PC-3 (cell line): ENCODE data around the gene ADGRV1.

Experiments
- EZH2 ChIP-seq: fragments of 300-600 bp; sonication (generic); IDR thresholded peaks from one replicate; pipeline ENCODE4 v1.6.1; 2017; ENCODE audit warnings: antibody characterized with exemption, mild to moderate bottlenecking, low read length; ENCODE audit not compliant: unreplicated experiment
- TF ChIP-seq, protein P1 (sequence below): fragments of 300-600 bp; sonication (generic); conservative IDR thresholded peaks from 2 replicates; pipeline ENCODE4 v1.5.1; 2017; ENCODE audit warnings: antibody characterized with exemption, low read depth, mild to moderate bottlenecking, low read length

GRCh38 chr5:91049800-91050199 lies 491.2 kb downstream of the ADGRV1 start:
- no peak for TF ChIP-seq EZH2
- TF ChIP-seq, protein P1, sequence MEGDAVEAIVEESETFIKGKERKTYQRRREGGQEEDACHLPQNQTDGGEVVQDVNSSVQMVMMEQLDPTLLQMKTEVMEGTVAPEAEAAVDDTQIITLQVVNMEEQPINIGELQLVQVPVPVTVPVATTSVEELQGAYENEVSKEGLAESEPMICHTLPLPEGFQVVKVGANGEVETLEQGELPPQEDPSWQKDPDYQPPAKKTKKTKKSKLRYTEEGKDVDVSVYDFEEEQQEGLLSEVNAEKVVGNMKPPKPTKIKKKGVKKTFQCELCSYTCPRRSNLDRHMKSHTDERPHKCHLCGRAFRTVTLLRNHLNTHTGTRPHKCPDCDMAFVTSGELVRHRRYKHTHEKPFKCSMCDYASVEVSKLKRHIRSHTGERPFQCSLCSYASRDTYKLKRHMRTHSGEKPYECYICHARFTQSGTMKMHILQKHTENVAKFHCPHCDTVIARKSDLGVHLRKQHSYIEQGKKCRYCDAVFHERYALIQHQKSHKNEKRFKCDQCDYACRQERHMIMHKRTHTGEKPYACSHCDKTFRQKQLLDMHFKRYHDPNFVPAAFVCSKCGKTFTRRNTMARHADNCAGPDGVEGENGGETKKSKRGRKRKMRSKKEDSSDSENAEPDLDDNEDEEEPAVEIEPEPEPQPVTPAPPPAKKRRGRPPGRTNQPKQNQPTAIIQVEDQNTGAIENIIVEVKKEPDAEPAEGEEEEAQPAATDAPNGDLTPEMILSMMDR: no peak
